K562 (cell line): ENCODE measurements around the gene DBH.

Experiments
- CTCF ChIP-seq, 3 experiments: IDR thresholded peaks in 2 of 3; conservative IDR thresholded peaks in 1 of 3; 2 replicates each; pipeline ENCODE4 v1.5.1; 2011 to 2012; ENCODE audit warnings: low read length in 3 of 3, mild to moderate bottlenecking in 3 of 3, control low read depth in 2 of 3, improper control_type of control experiment in 1 of 3, inconsistent platforms in 1 of 3, low read depth in 1 of 3, mixed read lengths in 1 of 3, moderate library complexity in 1 of 3; ENCODE audit not compliant: insufficient read depth in 2 of 3
- EZH2 ChIP-seq: IDR thresholded peaks from 2 replicates; pipeline ENCODE4 v1.6.1; 2012; ENCODE audit warnings: low read depth, mild to moderate bottlenecking, inconsistent platforms, low read length, borderline replicate concordance
- HIVEP1 ChIP-seq: fragments of 250-450 bp; sonication (Bioruptor Pico); IDR thresholded peaks from 2 replicates; pipeline ENCODE4 v1.4.0; 2020; ENCODE audit warnings: mild to moderate bottlenecking
- JUND ChIP-seq, 2 experiments: IDR thresholded peaks; 2 replicates in 1 of 2; 3 replicates in 1 of 2; pipeline ENCODE4 v1.6.1; 2011; ENCODE audit warnings: borderline replicate concordance in 2 of 2, low read depth in 2 of 2, low read length in 2 of 2, improper control_type of control experiment in 1 of 2, missing biosample characterization in 1 of 2, missing genetic modification characterization in 1 of 2, missing genetic modification reagents in 1 of 2
- KAT7 ChIP-seq: sonication (generic); formaldehyde crosslinking; IDR thresholded peaks from 2 replicates; pipeline ENCODE4 v1.8.0; 2022; ENCODE audit warnings: missing genetic modification reagents, mild to moderate bottlenecking, borderline replicate concordance
- NCOA2 ChIP-seq, 2 experiments: fragments of 450-650 bp; IDR thresholded peaks; 2 replicates each; pipeline ENCODE4 v1.6.1; 2018; ENCODE audit warnings: mild to moderate bottlenecking in 2 of 2, moderate library complexity in 1 of 2; ENCODE audit not compliant: partially characterized antibody in 2 of 2
- POLR2A ChIP-seq: fragments of 450-650 bp; conservative IDR thresholded peaks from 2 replicates; pipeline ENCODE4 v1.6.1; 2016
- TF ChIP-seq, protein P1 (sequence below): fragments of 450-650 bp; formaldehyde crosslinking; IDR thresholded peaks from 2 replicates; pipeline ENCODE4 v1.4.0; 2020; ENCODE audit warnings: mild to moderate bottlenecking, mixed read lengths

GRCh38 chr9:133592731-133593409 is 43.3 kb upstream of the DBH start:
- peak in 2 of 3 experiments; percentile 17 to 19; a peak in 1 of 6 replicates for TF ChIP-seq CTCF (IDR thresholded peaks at IDR 0.05 in 2 of 3, conservative IDR thresholded peaks at IDR 0.05 in 1 of 3; ENCODE audit: insufficient read depth in 2 of 3, low read depth in 1 of 3, low read length in 3 of 3)
- no peak for TF ChIP-seq NCOA2 (IDR thresholded peaks at IDR 0.05; ENCODE audit: partially characterized antibody in 2 of 2)
- no peak for TF ChIP-seq HIVEP1
- TF ChIP-seq EZH2: no peak
- TF ChIP-seq JUND (IDR thresholded peaks at IDR 0.05; ENCODE audit: borderline replicate concordance, low read depth, low read length): no peak
- TF ChIP-seq JUND (tag; IDR thresholded peaks at IDR 0.05; ENCODE audit: borderline replicate concordance, low read depth, low read length): no peak
- no peak for TF ChIP-seq POLR2A
- TF ChIP-seq, protein P1, sequence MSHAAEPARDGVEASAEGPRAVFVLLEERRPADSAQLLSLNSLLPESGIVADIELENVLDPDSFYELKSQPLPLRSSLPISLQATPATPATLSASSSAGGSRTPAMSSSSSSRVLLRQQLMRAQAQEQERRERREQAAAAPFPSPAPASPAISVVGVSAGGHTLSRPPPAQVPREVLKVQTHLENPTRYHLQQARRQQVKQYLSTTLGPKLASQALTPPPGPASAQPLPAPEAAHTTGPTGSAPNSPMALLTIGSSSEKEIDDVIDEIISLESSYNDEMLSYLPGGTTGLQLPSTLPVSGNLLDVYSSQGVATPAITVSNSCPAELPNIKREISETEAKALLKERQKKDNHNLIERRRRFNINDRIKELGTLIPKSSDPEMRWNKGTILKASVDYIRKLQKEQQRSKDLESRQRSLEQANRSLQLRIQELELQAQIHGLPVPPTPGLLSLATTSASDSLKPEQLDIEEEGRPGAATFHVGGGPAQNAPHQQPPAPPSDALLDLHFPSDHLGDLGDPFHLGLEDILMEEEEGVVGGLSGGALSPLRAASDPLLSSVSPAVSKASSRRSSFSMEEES (CRISPR knock-in tag): no peak
- TF ChIP-seq KAT7: no peak
